MM.1S (cell line): ENCODE results near the gene DDX39A.

Experiments
- DNase-seq: peaks from one replicate; pipeline ENCODE4 v3.0.0-alpha.2; 2015
- H2AFZ ChIP-seq: fragments of 300-600 bp; sonication (generic); 2 replicates; pipeline ENCODE4 v1.6.0; 2016; ENCODE audit warnings: antibody characterized with exemption, low read length
- H3F3A ChIP-seq: fragments of 300-600 bp; sonication (generic); 2 replicates; pipeline ENCODE4 v1.6.1; 2016; ENCODE audit warnings: mild to moderate bottlenecking, antibody characterized with exemption, low read length, moderate library complexity, mixed read lengths; ENCODE audit not compliant: insufficient read depth
- H3K27ac ChIP-seq: fragments of 300-600 bp; sonication (generic); 2 replicates; pipeline ENCODE4 v1.5.1; 2016; ENCODE audit warnings: mild to moderate bottlenecking, low read length
- H3K27me3 ChIP-seq: fragments of 300-600 bp; sonication (generic); replicated peaks from 2 replicates; pipeline ENCODE4 v1.6.0; 2016; ENCODE audit warnings: low read length; ENCODE audit not compliant: insufficient read depth
- H3K36me3 ChIP-seq: fragments of 300-600 bp; sonication (generic); replicated peaks from 2 replicates; pipeline ENCODE4 v1.6.1; 2016; ENCODE audit warnings: mild to moderate bottlenecking, low read length, mixed read lengths; ENCODE audit not compliant: insufficient read depth
- H3K4me1 ChIP-seq: fragments of 300-600 bp; sonication (generic); 2 replicates; pipeline ENCODE4 v1.6.1; 2016; ENCODE audit warnings: low read length, mixed read lengths
- H3K4me2 ChIP-seq: fragments of 300-600 bp; sonication (generic); 2 replicates; pipeline ENCODE4 v1.6.0; 2016; ENCODE audit warnings: low read depth, low read length
- H3K4me3 ChIP-seq: fragments of 300-600 bp; sonication (generic); 2 replicates; pipeline ENCODE4 v1.5.1; 2016; ENCODE audit warnings: low read length, mixed read lengths
- H3K79me2 ChIP-seq: fragments of 300-600 bp; sonication (generic); 2 replicates; pipeline ENCODE4 v1.6.1; 2016; ENCODE audit warnings: mixed run types, low read length, mixed read lengths
- H3K9ac ChIP-seq: fragments of 300-600 bp; sonication (generic); 2 replicates; pipeline ENCODE4 v1.6.1; 2016; ENCODE audit warnings: low read length, mixed read lengths
- H3K9me2 ChIP-seq: fragments of 300-600 bp; sonication (generic); replicated peaks from 2 replicates; pipeline ENCODE4 v1.6.1; 2016; ENCODE audit warnings: mild to moderate bottlenecking, low read length, mixed read lengths; ENCODE audit not compliant: insufficient read depth
- H3K9me3 ChIP-seq: fragments of 300-600 bp; sonication (generic); replicated peaks from 2 replicates; pipeline ENCODE4 v1.6.1; 2016; ENCODE audit warnings: mild to moderate bottlenecking, low read length, mixed read lengths; ENCODE audit not compliant: insufficient read depth
- H4K20me1 ChIP-seq: fragments of 300-600 bp; sonication (generic); 2 replicates; pipeline ENCODE4 v1.6.1; 2016; ENCODE audit warnings: mild to moderate bottlenecking, low read length, moderate library complexity, mixed read lengths; ENCODE audit not compliant: insufficient read depth
- EZH2 ChIP-seq: fragments of 300-600 bp; sonication (generic); optimal IDR thresholded peaks from 2 replicates; pipeline ENCODE3; 2017; ENCODE audit warnings: low read depth, mild to moderate bottlenecking, antibody characterized with exemption, low read length, mixed read lengths
- EZH2phosphoT487 ChIP-seq: fragments of 300-600 bp; sonication (generic); IDR thresholded peaks from 2 replicates; pipeline ENCODE4 v1.6.1; 2018; ENCODE audit warnings: antibody characterized with exemption, low read length
- TF ChIP-seq, protein P1 (sequence below): fragments of 300-600 bp; sonication (generic); IDR thresholded peaks from 2 replicates; pipeline ENCODE4 v1.5.1; 2016; ENCODE audit warnings: antibody characterized with exemption, low read length, mixed read lengths

DDX39A gene

DNA sequence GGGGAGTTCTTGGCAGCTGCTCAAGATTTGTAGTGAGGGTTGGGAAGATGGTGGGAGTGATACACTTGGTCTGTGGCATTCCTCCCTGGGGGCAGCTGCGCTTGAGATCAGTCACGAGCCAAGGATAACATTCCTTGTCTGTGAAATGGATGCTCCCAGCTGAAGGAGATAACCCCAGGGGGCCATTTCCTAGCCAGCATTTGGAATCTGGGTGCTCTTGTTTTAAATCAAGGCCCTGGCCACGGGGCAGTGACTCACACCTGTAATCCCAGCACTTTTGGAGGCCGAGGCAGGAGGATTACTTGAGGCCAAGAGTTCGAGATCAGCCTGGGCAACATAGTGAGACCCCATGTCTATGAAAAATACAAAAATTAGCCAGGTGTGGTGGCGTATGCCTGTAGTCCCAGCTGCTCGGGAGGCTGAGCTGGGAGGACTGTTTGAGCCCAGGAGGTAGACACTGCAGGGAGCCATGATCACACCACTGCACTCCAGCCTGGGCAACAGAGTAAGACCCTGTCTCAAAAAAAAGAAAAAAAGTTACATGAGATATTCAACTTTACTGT is 18.5 kb upstream of the DDX39A start:
- Histone ChIP-seq H3K9me2 (no peaks in the 10 kb centered on the region), H3K27ac (no peak overlapping the region), H4K20me1 (no peaks in the 10 kb centered on the region), H3K4me1 (peaks cover 9% of the 10 kb centered on the region; the same call in 1 of the 2 replicates), H2AFZ (no peak overlapping the region), H3K4me2 (no peak overlapping the region), H3K4me3 (no peak overlapping the region), H3K9me3 (no peaks in the 10 kb centered on the region), H3K27me3 (no peaks in the 10 kb centered on the region), H3F3A (peaks cover 2% of the 10 kb centered on the region; the same call in 1 of the 2 replicates), H3K9ac (no peak overlapping the region), H3K79me2 (peaks cover 56% of the 10 kb centered on the region), H3K36me3 (no peaks in the 10 kb centered on the region)
- TF ChIP-seq EZH2 (no peak), EZH2phosphoT487 (no peak)
- TF ChIP-seq, protein P1, sequence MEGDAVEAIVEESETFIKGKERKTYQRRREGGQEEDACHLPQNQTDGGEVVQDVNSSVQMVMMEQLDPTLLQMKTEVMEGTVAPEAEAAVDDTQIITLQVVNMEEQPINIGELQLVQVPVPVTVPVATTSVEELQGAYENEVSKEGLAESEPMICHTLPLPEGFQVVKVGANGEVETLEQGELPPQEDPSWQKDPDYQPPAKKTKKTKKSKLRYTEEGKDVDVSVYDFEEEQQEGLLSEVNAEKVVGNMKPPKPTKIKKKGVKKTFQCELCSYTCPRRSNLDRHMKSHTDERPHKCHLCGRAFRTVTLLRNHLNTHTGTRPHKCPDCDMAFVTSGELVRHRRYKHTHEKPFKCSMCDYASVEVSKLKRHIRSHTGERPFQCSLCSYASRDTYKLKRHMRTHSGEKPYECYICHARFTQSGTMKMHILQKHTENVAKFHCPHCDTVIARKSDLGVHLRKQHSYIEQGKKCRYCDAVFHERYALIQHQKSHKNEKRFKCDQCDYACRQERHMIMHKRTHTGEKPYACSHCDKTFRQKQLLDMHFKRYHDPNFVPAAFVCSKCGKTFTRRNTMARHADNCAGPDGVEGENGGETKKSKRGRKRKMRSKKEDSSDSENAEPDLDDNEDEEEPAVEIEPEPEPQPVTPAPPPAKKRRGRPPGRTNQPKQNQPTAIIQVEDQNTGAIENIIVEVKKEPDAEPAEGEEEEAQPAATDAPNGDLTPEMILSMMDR, result no peak
- no peak for DNase-seq

DNA sequence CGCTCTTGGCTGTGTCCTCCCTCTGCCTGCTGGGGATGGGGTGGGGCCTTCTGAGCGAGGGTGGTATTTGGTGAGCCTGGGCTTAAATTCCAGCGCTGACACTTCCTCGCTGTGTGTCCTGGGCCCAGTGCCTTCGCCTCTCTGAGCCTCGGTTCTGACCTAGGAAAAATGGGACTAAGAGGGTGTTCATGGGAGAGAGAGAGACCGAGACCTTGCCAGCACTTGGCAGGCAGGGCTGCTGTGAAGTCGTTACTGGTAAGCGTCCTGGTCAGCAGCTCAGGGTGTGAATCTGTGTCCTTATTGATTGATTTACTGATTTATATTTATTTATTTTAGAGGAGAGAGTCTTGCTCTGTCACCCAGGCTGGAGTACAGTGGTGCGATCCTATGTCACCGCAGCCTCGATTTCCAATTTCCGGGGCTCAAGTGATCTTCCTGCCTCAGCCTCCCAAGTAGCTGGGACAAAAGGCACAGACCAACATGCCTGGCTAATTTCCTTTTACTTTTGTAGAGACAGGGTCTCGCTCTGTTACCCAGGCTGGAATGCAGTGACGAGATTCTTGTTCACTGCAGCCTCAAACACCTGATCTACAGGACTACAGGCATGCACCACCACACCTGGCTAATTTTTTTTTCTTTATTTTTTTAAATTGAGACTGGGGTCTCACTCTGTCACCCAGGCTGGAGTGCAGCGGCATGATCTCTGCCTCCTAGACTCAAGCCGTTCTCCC is 16.3 kb upstream of the DDX39A start:
- peaks cover 5% of the 10 kb centered on the region; the same call in 1 of the 2 replicates for H3F3A ChIP-seq
- TF ChIP-seq, protein P1, result no peak
- TF ChIP-seq EZH2phosphoT487 (no peak), EZH2 (no peak)
- H3K4me2 ChIP-seq, result no peak overlapping the region
- H3K9me2 ChIP-seq, result no peaks in the 10 kb centered on the region
- no peaks in the 10 kb centered on the region for H4K20me1 ChIP-seq
- H3K4me3 ChIP-seq, result no peak overlapping the region
- no peak overlapping the region for H3K9ac ChIP-seq
- no peak overlapping the region for H3K27ac ChIP-seq
- peaks cover 3% of the 10 kb centered on the region; the same call in 1 of the 2 replicates for H3K27me3 ChIP-seq
- no peak overlapping the region for H2AFZ ChIP-seq
- peaks cover 49% of the 10 kb centered on the region for H3K79me2 ChIP-seq
- peaks cover 11% of the 10 kb centered on the region; the same call in 1 of the 2 replicates for H3K4me1 ChIP-seq
- H3K9me3 ChIP-seq, result no peaks in the 10 kb centered on the region
- no peak for DNase-seq
- no peaks in the 10 kb centered on the region for H3K36me3 ChIP-seq

DNA sequence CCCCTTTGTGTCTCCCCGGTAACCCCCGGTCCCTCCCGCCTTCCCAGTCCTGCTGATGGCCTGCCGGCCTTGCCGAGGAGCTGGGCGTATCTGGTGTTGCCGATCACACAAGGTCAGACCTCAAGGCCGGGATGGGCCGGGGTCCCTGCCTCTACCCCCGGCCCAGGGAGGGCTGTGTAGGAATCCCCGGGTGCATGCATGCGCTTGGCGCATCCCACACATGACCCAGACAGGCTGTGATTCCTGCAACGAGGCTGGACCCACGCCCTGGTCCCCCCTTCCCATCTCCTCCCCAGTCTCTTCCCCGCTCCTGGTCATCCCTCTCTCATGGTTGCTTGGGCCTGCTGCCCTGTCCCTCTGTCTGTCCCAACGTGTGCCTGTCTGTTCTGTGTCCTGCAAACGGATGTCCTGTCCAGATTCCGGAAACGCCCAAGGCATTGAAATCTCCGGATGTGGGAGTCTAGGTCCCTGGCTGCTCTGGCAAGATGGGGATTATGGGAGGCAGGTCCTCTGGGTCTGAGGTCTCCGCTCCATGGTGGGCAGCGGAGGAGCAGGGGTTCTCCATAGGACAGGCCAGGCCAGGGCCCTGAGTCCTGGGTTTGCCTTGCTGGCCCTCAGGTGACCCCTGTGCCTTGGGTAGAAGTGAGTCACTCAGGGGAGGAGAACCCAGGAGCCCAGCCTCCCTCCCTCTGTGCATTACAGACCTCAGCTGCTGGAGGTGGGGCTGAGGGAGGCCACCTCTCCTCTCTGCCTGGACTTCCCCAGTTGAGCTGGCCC is 15.6 kb upstream of the DDX39A start:
- H3K4me1 ChIP-seq, result peaks cover 8% of the 10 kb centered on the region; the same call in 1 of the 2 replicates

More for the DNA sequence above, 15.6 kb upstream of the DDX39A start:
- H3K4me2 ChIP-seq, result peak overlapping the region; percentile 97; the same call in 1 of the 2 replicates
- no peaks in the 10 kb centered on the region for H3K36me3 ChIP-seq
- H3K79me2 ChIP-seq, result peaks cover 42% of the 10 kb centered on the region
- H3K4me3 ChIP-seq, result peak overlapping the region; percentile 85; the same call in 1 of the 2 replicates
- H4K20me1 ChIP-seq, result no peaks in the 10 kb centered on the region
- H2AFZ ChIP-seq, result no peak overlapping the region
- no peak for DNase-seq
- H3K9me2 ChIP-seq, result no peaks in the 10 kb centered on the region
- no peak overlapping the region for H3K9ac ChIP-seq
- TF ChIP-seq EZH2, result no peak
- TF ChIP-seq EZH2phosphoT487, result no peak
- TF ChIP-seq, protein P1, result no peak
- H3F3A ChIP-seq, result peaks cover 5% of the 10 kb centered on the region; the same call in 1 of the 2 replicates
- no peak overlapping the region for H3K27ac ChIP-seq
- H3K9me3 ChIP-seq, result no peaks in the 10 kb centered on the region
- H3K27me3 ChIP-seq, result peaks cover 3% of the 10 kb centered on the region; the same call in 1 of the 2 replicates
